ENCODE measurements around the gene PIK3C3.

The PIK3C3 gene

GRCh38 chr18:41954827-41955613 lies at the start of gene PIK3C3:
PIK3C3 (plus strand) TSS chr18:41955234; CDS start chr18:41955292, 58 bp downstream.
- DNase-seq (ENCODE audit: low read depth in 3 of 3): peak; percentile 94 to 97 (median 95)

- DNase-seq (ENCODE audit: low read depth in 3 of 3): no peak
Observed at GRCh38 chr18:41905786-41906527, 49.1 kb upstream of the PIK3C3 start.

GRCh38 chr18:41906528-41907146 lies 48.4 kb upstream of the PIK3C3 start:
- DNase-seq (ENCODE audit: low read depth in 3 of 3): no peak

GRCh38 chr18:41917181-41917580 lies 37.9 kb upstream of the PIK3C3 start:
- DNase-seq (ENCODE audit: low read depth in 3 of 3): no peak

- DNase-seq (ENCODE audit: low read depth in 3 of 3): no peak
Observed at GRCh38 chr18:41921770-41922169, 33.3 kb upstream of the PIK3C3 start.

- DNase-seq (ENCODE audit: low read depth in 3 of 3): no peak
Observed at GRCh38 chr18:41922176-41922575, 32.9 kb upstream of the PIK3C3 start.

- DNase-seq (ENCODE audit: low read depth in 3 of 3): no peak
Observed at GRCh38 chr18:41922841-41923240, 32.2 kb upstream of the PIK3C3 start.

GRCh38 chr18:41923446-41923845 lies 31.6 kb upstream of the PIK3C3 start:
- no peak for DNase-seq (ENCODE audit: low read depth in 3 of 3)

GRCh38 chr18:41928581-41928980 lies 26.5 kb upstream of the PIK3C3 start:
- DNase-seq (ENCODE audit: low read depth in 3 of 3): no peak

GRCh38 chr18:41932899-41933298 lies 22.1 kb upstream of the PIK3C3 start:
- no peak for DNase-seq (ENCODE audit: low read depth in 3 of 3)

GRCh38 chr18:41933778-41934177 lies 21.3 kb upstream of the PIK3C3 start:
- DNase-seq (ENCODE audit: low read depth in 3 of 3): no peak

- DNase-seq (ENCODE audit: low read depth in 3 of 3): no peak
Observed at GRCh38 chr18:41936471-41937134, 18.4 kb upstream of the PIK3C3 start.

- DNase-seq (ENCODE audit: low read depth in 3 of 3): no peak
Observed at GRCh38 chr18:41938445-41938844, 16.6 kb upstream of the PIK3C3 start.

GRCh38 chr18:41939326-41939725 lies 15.7 kb upstream of the PIK3C3 start:
- no peak for DNase-seq (ENCODE audit: low read depth in 3 of 3)

GRCh38 chr18:41940506-41941215 lies 14.4 kb upstream of the PIK3C3 start:
- DNase-seq (ENCODE audit: low read depth in 3 of 3): no peak

GRCh38 chr18:41942254-41942653 lies 12.8 kb upstream of the PIK3C3 start:
- no peak for DNase-seq (ENCODE audit: low read depth in 3 of 3)

- no peak for DNase-seq (ENCODE audit: low read depth in 3 of 3)
Observed at GRCh38 chr18:41948544-41949110, 6.4 kb upstream of the PIK3C3 start.

GRCh38 chr18:41949206-41949920 lies 5.7 kb upstream of the PIK3C3 start:
- no peak for DNase-seq (ENCODE audit: low read depth in 3 of 3)

GRCh38 chr18:41955688-41956087 lies 654 bp downstream of the PIK3C3 start:
- no peak for DNase-seq (ENCODE audit: low read depth in 3 of 3)

- no peak for DNase-seq (ENCODE audit: low read depth in 3 of 3)
Observed at GRCh38 chr18:41959045-41959444, 4.0 kb downstream of the PIK3C3 start.
